Upper lobe of left lung (tissue), 6 donors: ENCODE results near the gene TUBB2A. TPM values are rescaled to one million over a fixed set of nuclear protein-coding genes. Genes with fewer than 3 reads are reported as not detected.
"Not testable (repeated sequence)": the region's sequence is repeated elsewhere in the genome, so short reads cannot be mapped to it uniquely, and the experiment has no call there.

Experiments
- ATAC-seq, 2 donors: fragments of 200-7000 bp; cut with Tn5 transposase; one replicate each; pipeline ENCODE4 v1.9.1; 2022; ENCODE audit warnings: mild to moderate bottlenecking in 2 of 2, moderate library complexity in 2 of 2; ENCODE audit not compliant: low FRiP score in 2 of 2
- DNase-seq, 2 donors: peaks; one replicate each; pipeline ENCODE4 v3.0.0-alpha.2; 2019 to 2020
- H3K27ac ChIP-seq, 4 donors: fragments of 200-600 bp; sonication (generic); one replicate each; pipeline ENCODE4 v1.5.1; 2016 to 2019
- H3K27me3 ChIP-seq, 4 donors: fragments of 200-600 bp; sonication (generic); one replicate each; pipeline ENCODE4 v1.5.1; 2017 to 2019
- H3K36me3 ChIP-seq, 4 donors: fragments of 200-600 bp; sonication (generic); one replicate each; pipeline ENCODE4 v1.5.1; 2016 to 2019
- H3K4me1 ChIP-seq, 4 donors: fragments of 200-600 bp; sonication (generic); one replicate each; pipeline ENCODE4 v1.5.1; 2018 to 2019
- H3K4me3 ChIP-seq, 4 donors: fragments of 200-600 bp; sonication (generic); one replicate each; pipeline ENCODE4 v1.5.1; 2017 to 2019; ENCODE audit warnings: mild to moderate bottlenecking in 2 of 4, moderate library complexity in 1 of 4
- H3K9me3 ChIP-seq, 4 donors: fragments of 200-600 bp; sonication (generic); one replicate each; pipeline ENCODE4 v1.5.1; 2018 to 2019
- EP300 ChIP-seq, 4 donors: sonication (generic); formaldehyde crosslinking; IDR thresholded peaks; one replicate each; pipeline ENCODE4 v1.5.1; 2017; ENCODE audit warnings: antibody characterized with exemption in 4 of 4, control low read depth in 2 of 4
- POLR2A ChIP-seq, 4 donors: fragments of 450-650 bp; IDR thresholded peaks; one replicate each; pipeline ENCODE4 v1.5.1; 2016 to 2017; ENCODE audit warnings: antibody characterized with exemption in 4 of 4, mild to moderate bottlenecking in 2 of 4
- POLR2AphosphoS5 ChIP-seq, 2 donors: sonication (generic); formaldehyde crosslinking; IDR thresholded peaks; one replicate each; pipeline ENCODE4 v1.5.1; 2017; ENCODE audit warnings: antibody characterized with exemption in 2 of 2
- WGBS, 2 donors: methylation state at CpG; one replicate each; pipeline ENCODE4 v1.1.5; 2017 to 2018; 5-methylcytosine and 5-hydroxymethylcytosine counted together
- total RNA-seq, 6 donors: library from RNA; depleted of rRNA in 4 of 6; stranded (reverse); fragments of >200 nt in 4 of 6; gene quantifications; one replicate each; pipeline versions ENCODE4 v1.1.0 to v1.2.1, GENCODE V29; 2016 to 2021
- TF ChIP-seq, protein P1 (sequence below), 6 experiments: fragments of 450-650 bp in 4 of 6; fragments of 200-600 bp in 2 of 6; sonication (generic) in 2 of 6; IDR thresholded peaks; one replicate each; pipeline ENCODE4 v1.5.1; 2016 to 2019; ENCODE audit warnings: antibody characterized with exemption in 6 of 6
- donor health status: DM: no; HTN: no; CAD: no; lungs with moderate emphysema.
- donor health status: DM: no; HTN: yes; CAD: no; lungs with severe emphysema.

The TUBB2A gene
- total RNA-seq, 6 donors from 2014 or later: 6.3 to 29.5 (median 15.1) TPM

- no peaks in the 10 kb centered on the region for H3K4me1 ChIP-seq
- TF ChIP-seq EP300 (IDR thresholded peaks at IDR 0.05) (no peak), POLR2AphosphoS5 (IDR thresholded peaks at IDR 0.05) (no peak), POLR2A (IDR thresholded peaks at IDR 0.05) (no peak)
- TF ChIP-seq, protein P1, sequence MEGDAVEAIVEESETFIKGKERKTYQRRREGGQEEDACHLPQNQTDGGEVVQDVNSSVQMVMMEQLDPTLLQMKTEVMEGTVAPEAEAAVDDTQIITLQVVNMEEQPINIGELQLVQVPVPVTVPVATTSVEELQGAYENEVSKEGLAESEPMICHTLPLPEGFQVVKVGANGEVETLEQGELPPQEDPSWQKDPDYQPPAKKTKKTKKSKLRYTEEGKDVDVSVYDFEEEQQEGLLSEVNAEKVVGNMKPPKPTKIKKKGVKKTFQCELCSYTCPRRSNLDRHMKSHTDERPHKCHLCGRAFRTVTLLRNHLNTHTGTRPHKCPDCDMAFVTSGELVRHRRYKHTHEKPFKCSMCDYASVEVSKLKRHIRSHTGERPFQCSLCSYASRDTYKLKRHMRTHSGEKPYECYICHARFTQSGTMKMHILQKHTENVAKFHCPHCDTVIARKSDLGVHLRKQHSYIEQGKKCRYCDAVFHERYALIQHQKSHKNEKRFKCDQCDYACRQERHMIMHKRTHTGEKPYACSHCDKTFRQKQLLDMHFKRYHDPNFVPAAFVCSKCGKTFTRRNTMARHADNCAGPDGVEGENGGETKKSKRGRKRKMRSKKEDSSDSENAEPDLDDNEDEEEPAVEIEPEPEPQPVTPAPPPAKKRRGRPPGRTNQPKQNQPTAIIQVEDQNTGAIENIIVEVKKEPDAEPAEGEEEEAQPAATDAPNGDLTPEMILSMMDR (IDR thresholded peaks at IDR 0.05): no peak
- no peak overlapping the region for H3K4me3 ChIP-seq
- no peak for ATAC-seq
- H3K27me3 ChIP-seq: no peaks in the 10 kb centered on the region
- H3K36me3 ChIP-seq: no peaks in the 10 kb centered on the region
- no peak overlapping the region for H3K27ac ChIP-seq
- WGBS, 2 donors: 92 to 97% methylated on average over 5 of the region's 5 CpGs
- no peak for DNase-seq
- H3K9me3 ChIP-seq: no peaks in the 10 kb centered on the region
Observed at GRCh38 chr6:3190779-3191178, 33.4 kb upstream of the TUBB2A start.

GRCh38 chr6:3190056-3190455, 32.7 kb upstream of the TUBB2A start:
- no peak for DNase-seq
- H3K4me3 ChIP-seq: no peak overlapping the region
- H3K36me3 ChIP-seq: no peaks in the 10 kb centered on the region
- no peaks in the 10 kb centered on the region for H3K27me3 ChIP-seq
- TF ChIP-seq POLR2A (IDR thresholded peaks at IDR 0.05): no peak
- TF ChIP-seq EP300 (IDR thresholded peaks at IDR 0.05): no peak
- TF ChIP-seq, protein P1 (IDR thresholded peaks at IDR 0.05): no peak
- TF ChIP-seq POLR2AphosphoS5 (IDR thresholded peaks at IDR 0.05): no peak
- no peaks in the 10 kb centered on the region for H3K4me1 ChIP-seq
- H3K27ac ChIP-seq: no peak overlapping the region
- no peak for ATAC-seq
- H3K9me3 ChIP-seq: no peaks in the 10 kb centered on the region
- 70 to 79% methylated on average over 4 of the region's 4 CpGs for WGBS, 2 donors

DNA sequence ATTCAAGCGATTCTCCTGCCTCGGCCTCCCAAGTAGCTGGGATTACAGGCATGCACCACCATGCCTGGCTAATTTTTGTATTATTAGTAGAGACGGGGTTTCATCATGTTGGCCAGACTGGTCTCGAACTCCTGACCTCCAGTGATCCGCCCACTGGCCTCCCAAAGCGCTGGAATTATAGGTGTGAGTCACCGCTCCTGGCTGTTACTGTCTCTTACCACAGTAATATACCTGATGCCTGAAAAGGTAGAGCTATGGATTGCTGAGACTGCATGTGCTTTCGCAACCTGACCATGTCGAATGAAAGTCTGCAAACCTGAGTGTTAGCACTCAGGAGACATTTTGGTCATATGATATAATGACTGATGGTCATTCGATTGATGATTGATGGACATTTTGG, 31.8 kb upstream of the TUBB2A start:
- WGBS, 2 donors: 93 to 94% methylated on average over 10 of the region's 10 CpGs
- not testable (repeated sequence) for ATAC-seq, H3K4me3 ChIP-seq, H3K27ac ChIP-seq, H3K36me3 ChIP-seq, H3K27me3 ChIP-seq, H3K9me3 ChIP-seq, DNase-seq, H3K4me1 ChIP-seq

GRCh38 chr6:3188262-3188661, 30.9 kb upstream of the TUBB2A start:
- no peak for ATAC-seq
- 82 to 87% methylated on average over 7 of the region's 7 CpGs for WGBS, 2 donors
- no peaks in the 10 kb centered on the region for H3K9me3 ChIP-seq

GRCh38 chr6:3186974-3187382, 29.6 kb upstream of the TUBB2A start:
- Histone ChIP-seq H3K9me3 (no peaks in the 10 kb centered on the region), H3K27me3 (no peaks in the 10 kb centered on the region), H3K4me3 (no peak overlapping the region), H3K27ac (no peak overlapping the region), H3K4me1 (no peaks in the 10 kb centered on the region), H3K36me3 (no peaks in the 10 kb centered on the region)
- ATAC-seq: peak in 1 of 2 donors; percentile 34
- TF ChIP-seq EP300 (IDR thresholded peaks at IDR 0.05): no peak
- no peak for TF ChIP-seq POLR2AphosphoS5 (IDR thresholded peaks at IDR 0.05)
- TF ChIP-seq, protein P1 (IDR thresholded peaks at IDR 0.05): no peak
- no peak for TF ChIP-seq POLR2A (IDR thresholded peaks at IDR 0.05)
- DNase-seq: no peak
- WGBS, 2 donors: 90 to 95% methylated on average over 1 to 3 of the region's 3 CpGs

More at GRCh38 chr6:3188262-3188661, 30.9 kb upstream of the TUBB2A start:
- H3K27me3 ChIP-seq: no peaks in the 10 kb centered on the region
- no peaks in the 10 kb centered on the region for H3K36me3 ChIP-seq
- TF ChIP-seq, protein P1 (IDR thresholded peaks at IDR 0.05): no peak
- TF ChIP-seq POLR2A (IDR thresholded peaks at IDR 0.05) (no peak), EP300 (IDR thresholded peaks at IDR 0.05) (no peak), POLR2AphosphoS5 (IDR thresholded peaks at IDR 0.05) (no peak)
- no peak overlapping the region for H3K27ac ChIP-seq
- H3K4me1 ChIP-seq: no peaks in the 10 kb centered on the region
- DNase-seq: no peak
- H3K4me3 ChIP-seq: no peak overlapping the region
